Astrocyte (in vitro differentiated cells and primary cell): ENCODE measurements around the gene OGFOD3. TPM values are rescaled to one million over a fixed set of nuclear protein-coding genes. Genes with fewer than 3 reads are reported as not detected.

Source experiments
- DNase-seq: peaks from one replicate; pipeline ENCODE4 v3.0.0-alpha.2; 2010; ENCODE audit warnings: low read depth
- FAIRE-seq: peaks from 2 replicates; lab custom pipeline; 2011; peaks lifted over from hg19 to GRCh38; lab: Jason Lieb, UNC
- H2AFZ ChIP-seq: 2 replicates; pipeline ENCODE4 v1.6.0; 2012; ENCODE audit warnings: low read depth, low read length, inconsistent platforms
- H3K27ac ChIP-seq: 2 replicates; pipeline ENCODE4 v1.5.1; 2011; ENCODE audit warnings: low read depth, low read length, inconsistent platforms
- H3K27me3 ChIP-seq: 2 replicates; pipeline ENCODE4 v1.6.0; 2011; ENCODE audit warnings: low read length, inconsistent platforms; ENCODE audit not compliant: insufficient read depth
- H3K36me3 ChIP-seq: 2 replicates; pipeline ENCODE4 v1.5.1; 2011; ENCODE audit warnings: low read length, inconsistent platforms; ENCODE audit not compliant: insufficient read depth
- H3K4me1 ChIP-seq: 2 replicates; pipeline ENCODE4 v1.5.1; 2011; ENCODE audit warnings: low read length, inconsistent platforms; ENCODE audit not compliant: insufficient read depth
- H3K4me2 ChIP-seq: 2 replicates; pipeline ENCODE4 v1.6.0; 2012; ENCODE audit warnings: low read length, inconsistent platforms
- H3K4me3 ChIP-seq: 2 replicates; pipeline ENCODE4 v1.5.1; 2011; ENCODE audit warnings: low read depth, mild to moderate bottlenecking, low read length, inconsistent platforms; ENCODE audit not compliant: insufficient read depth
- H3K79me2 ChIP-seq: 2 replicates; pipeline ENCODE4 v1.6.0; 2012; ENCODE audit warnings: mild to moderate bottlenecking, low read length, inconsistent platforms; ENCODE audit not compliant: insufficient read depth
- H3K9ac ChIP-seq: 2 replicates; pipeline ENCODE4 v1.6.0; 2012; ENCODE audit warnings: mild to moderate bottlenecking, low read length, inconsistent platforms
- H3K9me3 ChIP-seq: 2 replicates; pipeline ENCODE4 v1.5.1; 2012; ENCODE audit warnings: low read depth, mild to moderate bottlenecking, low read length, inconsistent platforms; ENCODE audit not compliant: insufficient read depth
- H4K20me1 ChIP-seq: 2 replicates; pipeline ENCODE4 v1.6.0; 2012; ENCODE audit warnings: low read length, inconsistent platforms; ENCODE audit not compliant: insufficient read depth
- H3K27ac Mint-ChIP-seq: one replicate; pipeline ENCODE4 v1.8.0; 2021; ENCODE audit warnings: mild to moderate bottlenecking, mixed read lengths; ENCODE audit not compliant: unreplicated experiment
- H3K27me3 Mint-ChIP-seq: one replicate; pipeline ENCODE4 v1.8.0; 2021; ENCODE audit warnings: low read depth, mixed read lengths; ENCODE audit not compliant: unreplicated experiment
- H3K36me3 Mint-ChIP-seq: one replicate; pipeline ENCODE4 v1.8.0; 2021; ENCODE audit warnings: low read depth, mixed read lengths; ENCODE audit not compliant: unreplicated experiment
- H3K4me1 Mint-ChIP-seq: one replicate; pipeline ENCODE4 v1.8.0; 2021; ENCODE audit warnings: low read depth, mixed read lengths; ENCODE audit not compliant: unreplicated experiment
- H3K4me3 Mint-ChIP-seq: one replicate; pipeline ENCODE4 v1.8.0; 2021; ENCODE audit warnings: mild to moderate bottlenecking, moderate library complexity, mixed read lengths; ENCODE audit not compliant: unreplicated experiment
- H3K9me3 Mint-ChIP-seq: one replicate; pipeline ENCODE4 v1.8.0; 2021; ENCODE audit warnings: mild to moderate bottlenecking, mixed read lengths; ENCODE audit not compliant: unreplicated experiment
- EZH2 ChIP-seq: IDR thresholded peaks from 2 replicates; pipeline ENCODE4 v1.6.1; 2012; ENCODE audit warnings: mild to moderate bottlenecking, low read length, inconsistent platforms; ENCODE audit not compliant: insufficient read depth
- total RNA-seq: library from RNA; stranded (reverse); gene quantifications from 2 replicates; pipeline ENCODE4 v1.2.1, GENCODE V29; 2021
- TF ChIP-seq, protein P1 (sequence below): IDR thresholded peaks from 2 replicates; pipeline ENCODE4 v1.5.1; 2011; ENCODE audit warnings: low read depth, mild to moderate bottlenecking, inconsistent platforms, low read length, moderate library complexity; ENCODE audit not compliant: insufficient read depth

The OGFOD3 gene
- total RNA-seq, 1 donor from 2014 or later: 20.9 TPM

DNA sequence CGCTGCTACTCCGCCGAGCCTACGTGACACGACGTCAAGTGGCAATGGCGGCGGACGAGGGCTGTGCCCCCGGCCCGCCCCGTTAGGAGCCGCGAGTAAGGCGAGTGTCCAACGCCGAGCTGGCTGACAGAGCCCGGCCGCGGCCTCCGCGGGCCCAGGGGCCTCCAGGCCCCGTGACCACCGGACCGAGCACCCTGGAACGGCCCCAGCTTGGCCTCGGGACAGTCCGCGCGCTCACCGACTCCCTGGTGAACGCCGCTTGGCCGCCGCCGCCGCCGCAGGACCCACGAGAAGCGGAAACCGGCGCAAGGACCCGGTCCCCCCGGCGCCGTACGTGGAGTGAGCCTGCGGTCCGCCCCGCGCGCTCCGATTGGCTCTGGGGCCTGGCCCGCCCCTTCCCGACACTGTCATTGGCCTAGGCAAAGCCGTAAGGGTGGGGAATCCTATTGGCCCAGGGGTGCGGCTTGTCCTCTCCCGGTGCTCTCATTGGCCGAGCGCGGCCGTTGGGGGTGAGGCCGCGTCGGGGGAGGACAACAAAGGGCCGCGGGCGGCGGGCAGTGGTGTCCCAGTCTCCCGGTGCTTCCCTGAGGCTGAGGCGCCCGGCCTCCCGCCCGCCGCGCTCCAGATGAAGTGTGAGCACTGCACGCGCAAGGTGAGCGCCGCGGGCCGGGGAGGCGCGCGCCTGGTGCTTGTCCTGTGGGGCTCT lies 39.9 kb upstream of the OGFOD3 start, which contains the start of gene NARF:
Gene NARF, plus strand, starts transcription at position 563 of the 706 bp plus-strand sequence. Its CDS starts 63 bp downstream, at position 626.
- peaks cover 11% of the 10 kb centered on the region for H3K36me3 Mint-ChIP-seq
- peak within 1 kb of the TSS; percentile 87 for H3K27ac Mint-ChIP-seq
- H3K36me3 ChIP-seq: peaks cover 8% of the 10 kb centered on the region
- H3K9me3 Mint-ChIP-seq: no peaks in the 10 kb centered on the region
- H3K27me3 Mint-ChIP-seq: no peaks in the 10 kb centered on the region
- no peak for FAIRE-seq
- peak within 1 kb of the TSS; percentile 97 for H3K27ac ChIP-seq
- H3K9ac ChIP-seq: peak within 1 kb of the TSS; percentile 93
- peak; percentile 95 for DNase-seq
- peak within 1 kb of the TSS; percentile 75 for H2AFZ ChIP-seq
- H3K4me3 Mint-ChIP-seq: peak within 1 kb of the TSS; percentile 94
- no peaks in the 10 kb centered on the region for H3K9me3 ChIP-seq
- H4K20me1 ChIP-seq: peaks cover 17% of the 10 kb centered on the region
- H3K4me1 Mint-ChIP-seq: peaks cover 9% of the 10 kb centered on the region
- peak within 1 kb of the TSS; percentile 90 for H3K4me2 ChIP-seq
- peak within 1 kb of the TSS; percentile 91 for H3K4me3 ChIP-seq
- H3K27me3 ChIP-seq: no peaks in the 10 kb centered on the region
- peaks cover 12% of the 10 kb centered on the region for H3K4me1 ChIP-seq
- TF ChIP-seq EZH2: no peak
- TF ChIP-seq, protein P1, sequence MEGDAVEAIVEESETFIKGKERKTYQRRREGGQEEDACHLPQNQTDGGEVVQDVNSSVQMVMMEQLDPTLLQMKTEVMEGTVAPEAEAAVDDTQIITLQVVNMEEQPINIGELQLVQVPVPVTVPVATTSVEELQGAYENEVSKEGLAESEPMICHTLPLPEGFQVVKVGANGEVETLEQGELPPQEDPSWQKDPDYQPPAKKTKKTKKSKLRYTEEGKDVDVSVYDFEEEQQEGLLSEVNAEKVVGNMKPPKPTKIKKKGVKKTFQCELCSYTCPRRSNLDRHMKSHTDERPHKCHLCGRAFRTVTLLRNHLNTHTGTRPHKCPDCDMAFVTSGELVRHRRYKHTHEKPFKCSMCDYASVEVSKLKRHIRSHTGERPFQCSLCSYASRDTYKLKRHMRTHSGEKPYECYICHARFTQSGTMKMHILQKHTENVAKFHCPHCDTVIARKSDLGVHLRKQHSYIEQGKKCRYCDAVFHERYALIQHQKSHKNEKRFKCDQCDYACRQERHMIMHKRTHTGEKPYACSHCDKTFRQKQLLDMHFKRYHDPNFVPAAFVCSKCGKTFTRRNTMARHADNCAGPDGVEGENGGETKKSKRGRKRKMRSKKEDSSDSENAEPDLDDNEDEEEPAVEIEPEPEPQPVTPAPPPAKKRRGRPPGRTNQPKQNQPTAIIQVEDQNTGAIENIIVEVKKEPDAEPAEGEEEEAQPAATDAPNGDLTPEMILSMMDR: no peak
- H3K79me2 ChIP-seq: peaks cover 14% of the 10 kb centered on the region

DNA sequence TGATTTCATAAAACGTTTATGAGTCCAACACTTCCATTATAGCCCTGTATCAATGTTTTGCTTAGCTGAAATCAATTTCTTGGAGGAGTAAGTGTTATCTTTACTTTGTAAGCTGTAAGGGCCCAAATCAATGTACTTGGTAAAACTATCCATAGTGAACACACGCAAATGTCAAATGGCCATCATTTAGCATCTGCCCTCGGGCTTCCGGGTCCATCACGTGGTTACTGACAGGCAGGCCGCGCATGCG lies 39.5 kb upstream of the OGFOD3 start:
- no peak for TF ChIP-seq EZH2
- TF ChIP-seq, protein P1: no peak
- H3K4me3 ChIP-seq: peak overlapping the region; percentile 91
- H3K4me1 ChIP-seq: peaks cover 12% of the 10 kb centered on the region
- peaks cover 14% of the 10 kb centered on the region for H3K79me2 ChIP-seq
- H3K27me3 ChIP-seq: no peaks in the 10 kb centered on the region
- no peak for FAIRE-seq
- peak overlapping the region; percentile 44 for H2AFZ ChIP-seq
- H3K4me1 Mint-ChIP-seq: peaks cover 9% of the 10 kb centered on the region
- no peak for DNase-seq
- H3K27ac Mint-ChIP-seq: peak overlapping the region; percentile 87
- H3K36me3 ChIP-seq: peaks cover 7% of the 10 kb centered on the region
- peak overlapping the region; percentile 97 for H3K27ac ChIP-seq
- peak overlapping the region; percentile 83 for H3K4me3 Mint-ChIP-seq
- H3K9me3 ChIP-seq: no peaks in the 10 kb centered on the region
- H3K9me3 Mint-ChIP-seq: no peaks in the 10 kb centered on the region
- H4K20me1 ChIP-seq: peaks cover 16% of the 10 kb centered on the region
- peak overlapping the region; percentile 93 for H3K9ac ChIP-seq
- peak overlapping the region; percentile 90 for H3K4me2 ChIP-seq
- peaks cover 9% of the 10 kb centered on the region for H3K36me3 Mint-ChIP-seq
- H3K27me3 Mint-ChIP-seq: no peaks in the 10 kb centered on the region
